A549 (cell line): ENCODE data around the gene IGLL1. TPM values are rescaled to one million over a fixed set of nuclear protein-coding genes. Genes with fewer than 3 reads are reported as not detected.

Experiments used
- ATAC-seq, 2 experiments: fragments of 200-7000 bp in 1 of 2; fragments of >200 bp in 1 of 2; cut with Nextera tagmentation in 1 of 2; cut with Tn5 transposase in 1 of 2; 3 replicates each; pipeline versions ENCODE4 v1.8.0 to v1.9.1; 2018 to 2020; ENCODE audit warnings: mild to moderate bottlenecking in 1 of 2, moderate library complexity in 1 of 2
- CTCF ChIA-PET: fragments of 300-600 bp; sonication (Branson Sonifier 250); formaldehyde crosslinking; extraction: SDS; loops from one replicate; lab custom pipeline; 2021; ENCODE audit warnings: antibody characterized with exemption, inconsistent platforms; lab: Yijun Ruan, JAX
- POLR2A ChIA-PET: fragments of 350-600 bp; formaldehyde crosslinking; extraction: SDS; loops from one replicate; lab custom pipeline; 2021; ENCODE audit warnings: antibody characterized with exemption, inconsistent platforms; lab: Yijun Ruan, JAX
- DNase-seq, 2 experiments: peaks; one replicate each; pipeline versions ENCODE4 v3.0.0 to v3.0.0-alpha.2; 2011 to 2016; ENCODE audit warnings: low read depth in 1 of 2, low spot score in 1 of 2
- FAIRE-seq: peaks from 2 replicates; lab custom pipeline; 2011; peaks lifted over from hg19 to GRCh38; lab: Jason Lieb, UNC
- H3K27ac ChIP-seq, 2 experiments: fragments of >200 bp; sonication (Bioruptor Twin); formaldehyde crosslinking; 3 replicates each; pipeline ENCODE4 v1.5.1; 2016 to 2017
- H3K4me1 ChIP-seq: fragments of >200 bp; sonication (Bioruptor Twin); formaldehyde crosslinking; 3 replicates; pipeline ENCODE4 v1.6.1; 2016
- H3K4me2 ChIP-seq: fragments of >200 bp; sonication (Bioruptor Twin); formaldehyde crosslinking; 3 replicates; pipeline ENCODE4 v1.6.1; 2016
- H3K4me3 ChIP-seq: fragments of >200 bp; sonication (Bioruptor Twin); formaldehyde crosslinking; 3 replicates; pipeline ENCODE4 v1.5.1; 2016
- H3K9me3 ChIP-seq: fragments of >200 bp; sonication (Bioruptor Twin); formaldehyde crosslinking; 3 replicates; pipeline ENCODE4 v1.6.1; 2016
- EHF ChIP-seq: fragments of 250-450 bp; sonication (Bioruptor Pico); IDR thresholded peaks from 2 replicates; pipeline ENCODE4 v1.5.0; 2020; ENCODE audit warnings: mild to moderate bottlenecking
- FOXS1 ChIP-seq: fragments of 250-450 bp; sonication (Bioruptor Pico); IDR thresholded peaks from 2 replicates; pipeline ENCODE4 v1.5.0; 2020; ENCODE audit warnings: mild to moderate bottlenecking, moderate library complexity
- GATA3 ChIP-seq: IDR thresholded peaks from 2 replicates; pipeline ENCODE4 v1.6.1; 2012; ENCODE audit warnings: borderline replicate concordance
- HDAC2 ChIP-seq: fragments of 200-600 bp; sonication (generic); IDR thresholded peaks from 2 replicates; pipeline ENCODE4 v1.6.1; 2016
- HOXA7 ChIP-seq: fragments of 250-450 bp; sonication (Bioruptor Pico); IDR thresholded peaks from 2 replicates; pipeline ENCODE4 v1.5.0; 2020; ENCODE audit warnings: mild to moderate bottlenecking, moderate library complexity
- HOXB13 ChIP-seq: fragments of 250-450 bp; sonication (Bioruptor Pico); IDR thresholded peaks from 2 replicates; pipeline ENCODE4 v1.5.0; 2020; ENCODE audit warnings: low read depth, mild to moderate bottlenecking, moderate library complexity
- HOXB5 ChIP-seq: fragments of 250-450 bp; sonication (Bioruptor Pico); IDR thresholded peaks from 2 replicates; pipeline ENCODE4 v1.5.0; 2020; ENCODE audit warnings: mild to moderate bottlenecking, moderate library complexity
- NFE2L2 ChIP-seq: fragments of 150-350 bp; conservative IDR thresholded peaks from 2 replicates; pipeline ENCODE4 v1.6.1; 2014; ENCODE audit warnings: low read length
- NR3C1 ChIP-seq: fragments of >200 bp; sonication (Bioruptor Twin); formaldehyde crosslinking; IDR thresholded peaks from 3 replicates; pipeline ENCODE4 v1.6.1; 2017
- PHF8 ChIP-seq: fragments of 200-600 bp; sonication (generic); IDR thresholded peaks from 2 replicates; pipeline ENCODE4 v1.6.1; 2016; ENCODE audit warnings: low read depth, mild to moderate bottlenecking, antibody characterized with exemption, moderate library complexity, borderline replicate concordance
- RARB ChIP-seq: fragments of 250-450 bp; sonication (Bioruptor Pico); IDR thresholded peaks from 2 replicates; pipeline ENCODE4 v1.8.0; 2021; ENCODE audit warnings: mild to moderate bottlenecking, moderate library complexity
- RCOR1 ChIP-seq: fragments of 150-350 bp; IDR thresholded peaks from 2 replicates; pipeline ENCODE4 v1.6.1; 2014; ENCODE audit warnings: antibody characterized with exemption, low read length, low read depth
- RNF2 ChIP-seq: fragments of 200-600 bp; sonication (generic); IDR thresholded peaks from 2 replicates; pipeline ENCODE4 v1.6.1; 2016; ENCODE audit warnings: low read depth, mild to moderate bottlenecking, antibody characterized with exemption, moderate library complexity, borderline replicate concordance
- SMC3 ChIP-seq: fragments of >200 bp; sonication (Bioruptor Twin); formaldehyde crosslinking; IDR thresholded peaks from 3 replicates; pipeline ENCODE4 v1.6.1; 2018; ENCODE audit warnings: inconsistent platforms
- WGBS: methylation state at CpG from one replicate; pipeline ENCODE4 v1.1.6; 2017; ENCODE audit errors: missing lambda C conversion rate; 5-methylcytosine and 5-hydroxymethylcytosine counted together
- polyA plus RNA-seq, 4 experiments: library from polyadenylated mRNA; depleted of rRNA in 3 of 4; stranded (reverse); fragments of >200 nt; fragmentation: RNase III in 1 of 4; extraction: RNeasy Plus Mini Kit Qiagen cat#74134 plus additional on column Dnase treatment in 1 of 4; gene quantifications; 2 replicates in 3 of 4; 3 replicates in 1 of 4; pipeline ENCODE4 v1.2.3, GENCODE V29; 2011 to 2017
- TF ChIP-seq, protein P1 (sequence below): fragments of >200 bp; sonication (Bioruptor Twin); formaldehyde crosslinking; IDR thresholded peaks from 3 replicates; pipeline ENCODE4 v1.6.1; 2016
- TF ChIP-seq, protein P2 (sequence below): fragments of 200-600 bp; sonication (generic); IDR thresholded peaks from 2 replicates; pipeline ENCODE4 v1.6.1; 2016; ENCODE audit warnings: antibody characterized with exemption, mild to moderate bottlenecking, moderate library complexity
- TF ChIP-seq, protein P3 (sequence below): IDR thresholded peaks from 2 replicates; pipeline ENCODE4 v1.6.1; 2012; ENCODE audit warnings: low read depth, borderline replicate concordance
- TF ChIP-seq, protein P4 (sequence below): fragments of 450-650 bp; IDR thresholded peaks from 2 replicates; pipeline ENCODE4 v1.6.1; 2014; ENCODE audit warnings: antibody characterized with exemption
- TF ChIP-seq, protein P5 (sequence below): fragments of >200 bp; sonication (Bioruptor Twin); formaldehyde crosslinking; IDR thresholded peaks from 2 replicates; pipeline ENCODE4 v1.6.1; 2016
- TF ChIP-seq, protein P6 (sequence below): fragments of 250-450 bp; sonication (Bioruptor Pico); IDR thresholded peaks from 2 replicates; pipeline ENCODE4 v1.5.0; 2020; ENCODE audit warnings: low read depth, mild to moderate bottlenecking, moderate library complexity
- TF ChIP-seq, protein P7 (sequence below): fragments of >200 bp; sonication (Bioruptor Twin); formaldehyde crosslinking; IDR thresholded peaks from 3 replicates; pipeline ENCODE4 v1.5.1; 2016
- TF ChIP-seq, protein P8 (sequence below): fragments of 150-350 bp; IDR thresholded peaks from 2 replicates; pipeline ENCODE4 v1.6.1; 2014; ENCODE audit warnings: low read depth, mild to moderate bottlenecking, low read length
- TF ChIP-seq, protein P9 (sequence below): IDR thresholded peaks from 2 replicates; pipeline ENCODE4 v1.6.1; 2012

Gene IGLL1
- polyA plus RNA-seq, 2 of the 4 experiments (the other 2 are of a cell fraction) = not detected

DNA sequence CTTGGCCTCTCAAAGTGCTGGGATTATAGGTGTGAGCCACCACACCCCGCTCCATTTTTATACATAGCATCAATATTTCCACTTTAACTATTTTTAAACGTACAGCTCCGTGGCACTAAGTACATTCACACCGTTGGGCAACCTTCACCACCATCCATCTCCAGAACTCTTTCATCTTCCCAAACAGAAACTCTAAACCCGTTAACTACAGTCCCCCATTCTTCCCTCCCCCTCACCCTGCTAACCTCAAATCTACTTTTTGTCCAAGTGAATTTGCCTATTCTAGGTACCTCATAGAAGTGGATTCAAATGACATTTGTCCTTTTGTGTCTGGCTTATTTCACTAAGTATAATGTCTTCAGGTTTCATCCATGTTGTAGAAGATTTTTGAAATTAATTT, 3.4 kb downstream of the IGLL1 start:
- Histone ChIP-seq H3K9me3 (no peaks in the 10 kb centered on the region), H3K4me3 (no peak overlapping the region), H3K27ac (no peak overlapping the region), H3K4me2 (no peak overlapping the region), H3K4me1 (no peaks in the 10 kb centered on the region)
- ChIA-PET POLR2A (no interaction called here), CTCF (interaction anchor here (1.4 kb wide), 1 partner anchor 15 kb away, joined by 5 read pairs; no protein-coding TSS in a partner anchor)
- DNase-seq (no peak), ATAC-seq (no peak), FAIRE-seq (no peak)
- 44% methylated on average over 5 of the region's 5 CpGs for WGBS
- no peak for TF ChIP-seq HOXB5 (CRISPR knock-in tag)
- no peak for TF ChIP-seq RNF2
- TF ChIP-seq, protein P1, sequence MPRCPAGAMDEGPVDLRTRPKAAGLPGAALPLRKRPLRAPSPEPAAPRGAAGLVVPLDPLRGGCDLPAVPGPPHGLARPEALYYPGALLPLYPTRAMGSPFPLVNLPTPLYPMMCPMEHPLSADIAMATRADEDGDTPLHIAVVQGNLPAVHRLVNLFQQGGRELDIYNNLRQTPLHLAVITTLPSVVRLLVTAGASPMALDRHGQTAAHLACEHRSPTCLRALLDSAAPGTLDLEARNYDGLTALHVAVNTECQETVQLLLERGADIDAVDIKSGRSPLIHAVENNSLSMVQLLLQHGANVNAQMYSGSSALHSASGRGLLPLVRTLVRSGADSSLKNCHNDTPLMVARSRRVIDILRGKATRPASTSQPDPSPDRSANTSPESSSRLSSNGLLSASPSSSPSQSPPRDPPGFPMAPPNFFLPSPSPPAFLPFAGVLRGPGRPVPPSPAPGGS = no peak
- TF ChIP-seq NR3C1 = no peak
- TF ChIP-seq EHF (CRISPR knock-in tag) = no peak
- TF ChIP-seq, protein P2, sequence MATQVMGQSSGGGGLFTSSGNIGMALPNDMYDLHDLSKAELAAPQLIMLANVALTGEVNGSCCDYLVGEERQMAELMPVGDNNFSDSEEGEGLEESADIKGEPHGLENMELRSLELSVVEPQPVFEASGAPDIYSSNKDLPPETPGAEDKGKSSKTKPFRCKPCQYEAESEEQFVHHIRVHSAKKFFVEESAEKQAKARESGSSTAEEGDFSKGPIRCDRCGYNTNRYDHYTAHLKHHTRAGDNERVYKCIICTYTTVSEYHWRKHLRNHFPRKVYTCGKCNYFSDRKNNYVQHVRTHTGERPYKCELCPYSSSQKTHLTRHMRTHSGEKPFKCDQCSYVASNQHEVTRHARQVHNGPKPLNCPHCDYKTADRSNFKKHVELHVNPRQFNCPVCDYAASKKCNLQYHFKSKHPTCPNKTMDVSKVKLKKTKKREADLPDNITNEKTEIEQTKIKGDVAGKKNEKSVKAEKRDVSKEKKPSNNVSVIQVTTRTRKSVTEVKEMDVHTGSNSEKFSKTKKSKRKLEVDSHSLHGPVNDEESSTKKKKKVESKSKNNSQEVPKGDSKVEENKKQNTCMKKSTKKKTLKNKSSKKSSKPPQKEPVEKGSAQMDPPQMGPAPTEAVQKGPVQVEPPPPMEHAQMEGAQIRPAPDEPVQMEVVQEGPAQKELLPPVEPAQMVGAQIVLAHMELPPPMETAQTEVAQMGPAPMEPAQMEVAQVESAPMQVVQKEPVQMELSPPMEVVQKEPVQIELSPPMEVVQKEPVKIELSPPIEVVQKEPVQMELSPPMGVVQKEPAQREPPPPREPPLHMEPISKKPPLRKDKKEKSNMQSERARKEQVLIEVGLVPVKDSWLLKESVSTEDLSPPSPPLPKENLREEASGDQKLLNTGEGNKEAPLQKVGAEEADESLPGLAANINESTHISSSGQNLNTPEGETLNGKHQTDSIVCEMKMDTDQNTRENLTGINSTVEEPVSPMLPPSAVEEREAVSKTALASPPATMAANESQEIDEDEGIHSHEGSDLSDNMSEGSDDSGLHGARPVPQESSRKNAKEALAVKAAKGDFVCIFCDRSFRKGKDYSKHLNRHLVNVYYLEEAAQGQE = no peak
- TF ChIP-seq NFE2L2 = no peak
- TF ChIP-seq, protein P3, sequence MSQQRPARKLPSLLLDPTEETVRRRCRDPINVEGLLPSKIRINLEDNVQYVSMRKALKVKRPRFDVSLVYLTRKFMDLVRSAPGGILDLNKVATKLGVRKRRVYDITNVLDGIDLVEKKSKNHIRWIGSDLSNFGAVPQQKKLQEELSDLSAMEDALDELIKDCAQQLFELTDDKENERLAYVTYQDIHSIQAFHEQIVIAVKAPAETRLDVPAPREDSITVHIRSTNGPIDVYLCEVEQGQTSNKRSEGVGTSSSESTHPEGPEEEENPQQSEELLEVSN = no peak
- TF ChIP-seq GATA3 = no peak
- TF ChIP-seq, protein P4, sequence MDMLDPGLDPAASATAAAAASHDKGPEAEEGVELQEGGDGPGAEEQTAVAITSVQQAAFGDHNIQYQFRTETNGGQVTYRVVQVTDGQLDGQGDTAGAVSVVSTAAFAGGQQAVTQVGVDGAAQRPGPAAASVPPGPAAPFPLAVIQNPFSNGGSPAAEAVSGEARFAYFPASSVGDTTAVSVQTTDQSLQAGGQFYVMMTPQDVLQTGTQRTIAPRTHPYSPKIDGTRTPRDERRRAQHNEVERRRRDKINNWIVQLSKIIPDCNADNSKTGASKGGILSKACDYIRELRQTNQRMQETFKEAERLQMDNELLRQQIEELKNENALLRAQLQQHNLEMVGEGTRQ = no peak
- TF ChIP-seq, protein P5, sequence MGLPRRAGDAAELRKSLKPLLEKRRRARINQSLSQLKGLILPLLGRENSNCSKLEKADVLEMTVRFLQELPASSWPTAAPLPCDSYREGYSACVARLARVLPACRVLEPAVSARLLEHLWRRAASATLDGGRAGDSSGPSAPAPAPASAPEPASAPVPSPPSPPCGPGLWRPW = no peak
- no peak for TF ChIP-seq HOXA7 (CRISPR knock-in tag)
- TF ChIP-seq FOXS1 = no peak
- no peak for TF ChIP-seq SMC3
- TF ChIP-seq RCOR1 = no peak

DNA sequence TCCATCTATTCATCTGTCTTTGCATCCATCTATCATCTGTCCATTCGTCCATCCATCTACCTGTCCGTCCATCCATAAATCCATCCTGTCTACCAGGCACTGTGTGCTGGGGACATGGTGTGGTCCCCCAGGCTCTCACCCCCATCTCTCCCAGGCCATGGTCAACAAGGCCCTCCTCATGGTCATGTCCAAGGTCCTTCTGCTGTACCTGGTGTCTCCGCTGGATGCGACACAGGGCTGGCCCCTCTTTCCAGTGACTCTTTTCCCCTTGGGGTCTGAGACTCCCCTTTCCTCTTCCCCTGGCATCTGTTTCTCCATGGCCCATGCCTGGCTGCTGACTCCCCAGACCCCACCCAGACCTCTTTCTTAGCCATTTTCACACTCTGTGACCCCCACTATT, 4.5 kb downstream of the IGLL1 start:
- H3K4me2 ChIP-seq = no peak overlapping the region
- FAIRE-seq = no peak
- no peak for ATAC-seq
- TF ChIP-seq HOXB13 (CRISPR knock-in tag) = no peak
- TF ChIP-seq RARB = no peak
- TF ChIP-seq PHF8 = no peak
- TF ChIP-seq, protein P6, sequence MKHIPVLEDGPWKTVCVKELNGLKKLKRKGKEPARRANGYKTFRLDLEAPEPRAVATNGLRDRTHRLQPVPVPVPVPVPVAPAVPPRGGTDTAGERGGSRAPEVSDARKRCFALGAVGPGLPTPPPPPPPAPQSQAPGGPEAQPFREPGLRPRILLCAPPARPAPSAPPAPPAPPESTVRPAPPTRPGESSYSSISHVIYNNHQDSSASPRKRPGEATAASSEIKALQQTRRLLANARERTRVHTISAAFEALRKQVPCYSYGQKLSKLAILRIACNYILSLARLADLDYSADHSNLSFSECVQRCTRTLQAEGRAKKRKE (CRISPR knock-in tag) = no peak
- TF ChIP-seq EHF (CRISPR knock-in tag) = no peak
- TF ChIP-seq, protein P7, sequence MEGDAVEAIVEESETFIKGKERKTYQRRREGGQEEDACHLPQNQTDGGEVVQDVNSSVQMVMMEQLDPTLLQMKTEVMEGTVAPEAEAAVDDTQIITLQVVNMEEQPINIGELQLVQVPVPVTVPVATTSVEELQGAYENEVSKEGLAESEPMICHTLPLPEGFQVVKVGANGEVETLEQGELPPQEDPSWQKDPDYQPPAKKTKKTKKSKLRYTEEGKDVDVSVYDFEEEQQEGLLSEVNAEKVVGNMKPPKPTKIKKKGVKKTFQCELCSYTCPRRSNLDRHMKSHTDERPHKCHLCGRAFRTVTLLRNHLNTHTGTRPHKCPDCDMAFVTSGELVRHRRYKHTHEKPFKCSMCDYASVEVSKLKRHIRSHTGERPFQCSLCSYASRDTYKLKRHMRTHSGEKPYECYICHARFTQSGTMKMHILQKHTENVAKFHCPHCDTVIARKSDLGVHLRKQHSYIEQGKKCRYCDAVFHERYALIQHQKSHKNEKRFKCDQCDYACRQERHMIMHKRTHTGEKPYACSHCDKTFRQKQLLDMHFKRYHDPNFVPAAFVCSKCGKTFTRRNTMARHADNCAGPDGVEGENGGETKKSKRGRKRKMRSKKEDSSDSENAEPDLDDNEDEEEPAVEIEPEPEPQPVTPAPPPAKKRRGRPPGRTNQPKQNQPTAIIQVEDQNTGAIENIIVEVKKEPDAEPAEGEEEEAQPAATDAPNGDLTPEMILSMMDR = no peak
- TF ChIP-seq, protein P8, sequence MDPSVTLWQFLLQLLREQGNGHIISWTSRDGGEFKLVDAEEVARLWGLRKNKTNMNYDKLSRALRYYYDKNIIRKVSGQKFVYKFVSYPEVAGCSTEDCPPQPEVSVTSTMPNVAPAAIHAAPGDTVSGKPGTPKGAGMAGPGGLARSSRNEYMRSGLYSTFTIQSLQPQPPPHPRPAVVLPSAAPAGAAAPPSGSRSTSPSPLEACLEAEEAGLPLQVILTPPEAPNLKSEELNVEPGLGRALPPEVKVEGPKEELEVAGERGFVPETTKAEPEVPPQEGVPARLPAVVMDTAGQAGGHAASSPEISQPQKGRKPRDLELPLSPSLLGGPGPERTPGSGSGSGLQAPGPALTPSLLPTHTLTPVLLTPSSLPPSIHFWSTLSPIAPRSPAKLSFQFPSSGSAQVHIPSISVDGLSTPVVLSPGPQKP = no peak
- no peak for TF ChIP-seq HDAC2
- TF ChIP-seq, protein P9, sequence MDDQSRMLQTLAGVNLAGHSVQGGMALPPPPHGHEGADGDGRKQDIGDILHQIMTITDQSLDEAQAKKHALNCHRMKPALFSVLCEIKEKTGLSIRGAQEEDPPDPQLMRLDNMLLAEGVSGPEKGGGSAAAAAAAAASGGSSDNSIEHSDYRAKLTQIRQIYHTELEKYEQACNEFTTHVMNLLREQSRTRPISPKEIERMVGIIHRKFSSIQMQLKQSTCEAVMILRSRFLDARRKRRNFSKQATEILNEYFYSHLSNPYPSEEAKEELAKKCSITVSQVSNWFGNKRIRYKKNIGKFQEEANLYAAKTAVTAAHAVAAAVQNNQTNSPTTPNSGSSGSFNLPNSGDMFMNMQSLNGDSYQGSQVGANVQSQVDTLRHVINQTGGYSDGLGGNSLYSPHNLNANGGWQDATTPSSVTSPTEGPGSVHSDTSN = no peak
- TF ChIP-seq, all 56 proteins: peak for 0
- Histone ChIP-seq H3K9me3 (no peaks in the 10 kb centered on the region), H3K27ac (no peak overlapping the region), H3K4me1 (no peaks in the 10 kb centered on the region), H3K4me3 (no peak overlapping the region)
- ChIA-PET CTCF (no interaction called here), POLR2A (no interaction called here)
- WGBS = 90% methylated on average over 4 of the region's 4 CpGs
- no peak for DNase-seq
